HEK293T (cell line): ENCODE measurements around the gene SEMA4F.

Experiments
- CTCF ChIA-PET: fragments of 350-600 bp; formaldehyde crosslinking; extraction: SDS; loops from one replicate; lab custom pipeline; 2021; ENCODE audit warnings: antibody characterized with exemption, inconsistent platforms; lab: Yijun Ruan, JAX
- POLR2A ChIA-PET: fragments of 350-600 bp; formaldehyde crosslinking; extraction: SDS; loops from one replicate; lab custom pipeline; 2020; ENCODE audit warnings: antibody characterized with exemption, inconsistent platforms; lab: Yijun Ruan, JAX
- DNase-seq: peaks from one replicate; pipeline ENCODE4 v3.0.0; 2012; ENCODE audit warnings: mixed read lengths; ENCODE audit errors: extremely low spot score
- ARNT ChIP-seq: fragments of 450-650 bp; IDR thresholded peaks from 2 replicates; pipeline ENCODE4 v1.6.1; 2017; ENCODE audit warnings: mild to moderate bottlenecking
- BHLHE40 ChIP-seq: fragments of 450-650 bp; IDR thresholded peaks from 2 replicates; pipeline ENCODE4 v1.6.1; 2016; ENCODE audit warnings: mild to moderate bottlenecking, moderate library complexity, borderline replicate concordance
- CTBP1 ChIP-seq: fragments of 450-650 bp; IDR thresholded peaks from 2 replicates; pipeline ENCODE4 v1.6.1; 2016; ENCODE audit warnings: borderline replicate concordance
- ELF4 ChIP-seq: fragments of 450-650 bp; IDR thresholded peaks from 2 replicates; pipeline ENCODE4 v1.6.1; 2017; ENCODE audit warnings: antibody characterized with exemption
- FOXA1 ChIP-seq: fragments of 450-650 bp; IDR thresholded peaks from 2 replicates; pipeline ENCODE4 v1.6.1; 2016; ENCODE audit warnings: mild to moderate bottlenecking
- FOXK2 ChIP-seq: fragments of 450-650 bp; IDR thresholded peaks from 2 replicates; pipeline ENCODE4 v1.6.1; 2016; ENCODE audit warnings: mild to moderate bottlenecking
- FOXM1 ChIP-seq: fragments of 450-650 bp; IDR thresholded peaks from 2 replicates; pipeline ENCODE4 v1.6.1; 2017; ENCODE audit warnings: mild to moderate bottlenecking, borderline replicate concordance
- HDGF ChIP-seq: fragments of 450-650 bp; IDR thresholded peaks from 2 replicates; pipeline ENCODE4 v1.6.1; 2017; ENCODE audit warnings: antibody characterized with exemption, borderline replicate concordance
- L3MBTL2 ChIP-seq: fragments of 450-650 bp; conservative IDR thresholded peaks from 2 replicates; pipeline ENCODE4 v1.6.1; 2016; ENCODE audit warnings: mild to moderate bottlenecking
- LEF1 ChIP-seq: fragments of 450-650 bp; IDR thresholded peaks from 2 replicates; pipeline ENCODE4 v1.6.1; 2017; ENCODE audit warnings: mild to moderate bottlenecking, borderline replicate concordance
- NFRKB ChIP-seq: fragments of 450-650 bp; IDR thresholded peaks from 2 replicates; pipeline ENCODE4 v1.6.1; 2016; ENCODE audit warnings: mild to moderate bottlenecking, moderate library complexity
- SP1 ChIP-seq: fragments of 450-650 bp; IDR thresholded peaks from 2 replicates; pipeline ENCODE4 v1.6.1; 2017
- SUZ12 ChIP-seq: fragments of 450-650 bp; IDR thresholded peaks from 2 replicates; pipeline ENCODE4 v1.6.1; 2016; ENCODE audit warnings: mild to moderate bottlenecking
- TARDBP ChIP-seq: fragments of 450-650 bp; IDR thresholded peaks from 2 replicates; pipeline ENCODE4 v1.6.1; 2016
- ZNF384 ChIP-seq: fragments of 450-650 bp; IDR thresholded peaks from 2 replicates; pipeline ENCODE4 v1.6.1; 2016
- TF ChIP-seq, protein P1 (sequence below): fragments of 450-650 bp; IDR thresholded peaks from 2 replicates; pipeline ENCODE4 v1.6.1; 2016

Gene SEMA4F

DNA sequence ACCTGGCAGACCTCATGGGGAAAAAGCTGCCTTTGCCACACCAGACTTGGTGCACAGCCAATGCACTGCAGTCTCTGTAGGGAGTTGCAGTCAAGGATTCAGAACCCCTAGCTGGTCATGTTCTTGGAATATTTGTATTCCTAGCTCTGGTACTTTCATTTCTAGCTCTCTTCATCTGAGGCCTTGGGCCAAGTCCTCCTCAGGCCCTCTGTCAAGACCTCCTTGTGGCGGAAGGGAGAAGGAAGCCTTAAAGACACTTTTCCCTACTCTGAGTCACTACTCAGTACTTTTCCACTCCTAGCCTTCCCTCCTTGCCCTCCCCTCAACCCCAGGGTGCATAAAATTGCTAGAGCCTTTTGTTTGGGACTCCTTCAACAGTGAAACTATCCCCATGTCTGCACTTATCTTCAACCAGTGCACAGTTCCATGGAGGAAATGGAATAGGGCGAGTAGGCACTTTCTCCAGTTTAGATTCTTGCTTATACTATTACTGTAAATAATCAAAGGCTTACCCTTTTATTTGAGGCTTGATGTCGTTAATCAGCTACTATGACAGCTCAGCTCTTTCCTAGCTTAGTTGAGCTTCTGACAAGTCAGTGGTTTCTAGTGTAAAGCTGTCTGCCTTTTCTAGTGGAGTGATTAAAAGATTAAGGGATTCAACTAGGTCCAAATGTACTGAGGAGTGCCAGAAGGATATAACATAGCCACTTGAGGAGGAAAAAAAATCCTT is 21.7 kb upstream of the SEMA4F start:
- ChIA-PET CTCF (interaction anchor here (0.6 kb wide), 1 partner anchor 82 kb away, joined by 3 read pairs; no protein-coding TSS in a partner anchor), POLR2A (no interaction called here)
- no peak for TF ChIP-seq FOXK2
- TF ChIP-seq BHLHE40, result no peak
- TF ChIP-seq, protein P1, sequence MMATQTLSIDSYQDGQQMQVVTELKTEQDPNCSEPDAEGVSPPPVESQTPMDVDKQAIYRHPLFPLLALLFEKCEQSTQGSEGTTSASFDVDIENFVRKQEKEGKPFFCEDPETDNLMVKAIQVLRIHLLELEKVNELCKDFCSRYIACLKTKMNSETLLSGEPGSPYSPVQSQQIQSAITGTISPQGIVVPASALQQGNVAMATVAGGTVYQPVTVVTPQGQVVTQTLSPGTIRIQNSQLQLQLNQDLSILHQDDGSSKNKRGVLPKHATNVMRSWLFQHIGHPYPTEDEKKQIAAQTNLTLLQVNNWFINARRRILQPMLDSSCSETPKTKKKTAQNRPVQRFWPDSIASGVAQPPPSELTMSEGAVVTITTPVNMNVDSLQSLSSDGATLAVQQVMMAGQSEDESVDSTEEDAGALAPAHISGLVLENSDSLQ, result peak; percentile 59
- no peak for TF ChIP-seq SUZ12
- peak; percentile 38 for DNase-seq

DNA sequence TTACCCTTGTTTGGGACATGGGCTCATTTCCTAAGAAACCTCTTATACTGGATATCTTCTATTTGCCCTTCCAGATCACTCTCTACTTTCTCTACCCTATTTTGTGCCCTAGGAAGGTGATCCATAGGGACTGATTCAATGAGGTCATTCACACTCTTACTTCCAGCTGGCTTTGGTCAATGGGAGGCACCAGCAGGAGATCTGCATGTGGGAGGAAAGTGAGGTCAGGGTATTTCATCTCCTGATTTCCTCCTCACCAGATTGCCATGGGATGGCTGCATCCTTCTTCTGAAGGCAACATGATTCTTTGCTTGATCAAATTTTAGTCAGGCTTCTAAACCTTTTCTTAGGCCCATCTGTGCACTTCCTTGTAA is 21.1 kb upstream of the SEMA4F start:
- TF ChIP-seq ELF4, result no peak
- no peak for TF ChIP-seq FOXA1
- TF ChIP-seq FOXM1, result no peak
- TF ChIP-seq ARNT, result no peak
- TF ChIP-seq HDGF, result no peak
- no peak for TF ChIP-seq TARDBP
- TF ChIP-seq SP1, result no peak
- no peak for TF ChIP-seq BHLHE40
- no peak for TF ChIP-seq NFRKB
- ChIA-PET POLR2A (no interaction called here), CTCF (no interaction called here)
- no peak for DNase-seq

DNA sequence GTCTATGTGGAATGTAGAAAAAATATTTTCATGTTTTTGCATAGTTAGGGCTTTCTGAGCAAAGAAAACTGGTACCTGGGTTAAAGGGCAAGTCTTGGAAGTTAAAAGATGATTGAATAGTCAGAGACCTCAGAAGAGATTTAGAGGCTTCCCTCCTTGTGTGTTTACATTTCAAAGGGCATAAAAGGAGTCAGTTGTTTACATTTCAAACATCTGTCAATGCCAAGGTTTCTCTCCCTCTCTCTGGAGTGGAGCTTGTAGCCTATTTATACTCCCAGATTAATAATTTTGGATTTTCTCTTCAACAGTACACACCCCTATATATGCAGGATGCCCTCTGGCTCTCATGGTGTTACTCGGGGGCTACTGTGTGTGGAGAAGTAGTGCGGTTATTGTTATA is 14.5 kb upstream of the SEMA4F start:
- TF ChIP-seq, protein P1, result no peak
- TF ChIP-seq BHLHE40 (no peak), LEF1 (no peak), TARDBP (no peak), FOXM1 (no peak)
- POLR2A ChIA-PET, result no interaction called here
- DNase-seq, result no peak
- CTCF ChIA-PET, result no interaction called here

DNA sequence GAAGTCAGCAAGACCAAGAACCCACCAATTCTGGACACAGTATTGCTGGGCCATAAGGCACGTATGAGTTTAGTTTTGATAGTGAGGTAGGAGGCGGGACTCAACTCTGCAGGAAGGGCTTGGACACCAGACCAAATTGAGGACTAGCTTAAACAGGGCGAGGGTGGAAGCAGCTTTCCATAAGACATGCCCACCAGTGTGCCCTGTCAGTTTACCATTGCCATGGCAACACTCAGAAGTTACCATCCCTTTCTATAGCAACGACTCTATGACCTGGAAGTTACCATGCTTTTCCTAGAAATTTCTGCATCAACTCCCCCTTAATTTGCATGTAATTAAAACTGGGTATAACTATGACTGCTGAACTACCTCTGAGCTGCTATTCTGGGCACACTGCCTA is 8.7 kb upstream of the SEMA4F start:
- no peak for DNase-seq
- ChIA-PET POLR2A (interaction anchor here (1.4 kb wide), 1 partner anchor 9 kb away, joined by 7 read pairs; the partner anchor contains the start of gene SEMA4F), CTCF (no interaction called here)
- TF ChIP-seq SUZ12 (no peak), NFRKB (no peak), CTBP1 (no peak), FOXK2 (no peak), ARNT (no peak), ZNF384 (no peak), HDGF (no peak), BHLHE40 (no peak), L3MBTL2 (no peak), ELF4 (no peak)
- TF ChIP-seq, protein P1, result no peak

DNA sequence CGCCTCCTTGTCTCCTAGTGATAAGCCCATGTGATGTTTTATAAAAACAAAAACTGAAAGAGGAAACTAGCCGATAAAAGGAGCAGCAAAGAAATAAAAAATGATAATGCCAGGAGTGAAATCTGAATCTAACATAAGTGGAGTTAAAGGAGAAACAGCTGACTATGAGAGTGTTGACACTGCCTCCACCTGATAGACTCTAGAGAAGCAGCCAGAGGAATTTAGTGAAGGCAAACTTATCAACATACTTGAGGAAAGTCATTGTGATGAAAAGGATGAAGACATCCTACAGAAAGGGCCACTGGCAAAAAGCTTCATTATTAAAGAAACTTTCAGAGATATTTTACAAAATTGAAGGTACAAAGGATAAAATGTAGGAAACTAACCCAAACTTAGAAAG is 7.8 kb upstream of the SEMA4F start:
- POLR2A ChIA-PET, result interaction anchor here (1.4 kb wide), 1 partner anchor 8 kb away, joined by 7 read pairs; the partner anchor contains the start of gene SEMA4F
- TF ChIP-seq SP1, result no peak
- no peak for TF ChIP-seq FOXM1
- TF ChIP-seq ZNF384, result no peak
- no peak for TF ChIP-seq L3MBTL2
- no peak for TF ChIP-seq HDGF
- no peak for TF ChIP-seq CTBP1
- no peak for TF ChIP-seq BHLHE40
- no peak for TF ChIP-seq NFRKB
- TF ChIP-seq FOXK2, result no peak
- no peak for TF ChIP-seq LEF1
- TF ChIP-seq TARDBP, result no peak
- no peak for TF ChIP-seq ARNT
- no peak for TF ChIP-seq ELF4
- no peak for TF ChIP-seq FOXA1
- TF ChIP-seq, protein P1, result no peak
- TF ChIP-seq SUZ12, result no peak
- no peak for DNase-seq
- CTCF ChIA-PET, result no interaction called here

DNA sequence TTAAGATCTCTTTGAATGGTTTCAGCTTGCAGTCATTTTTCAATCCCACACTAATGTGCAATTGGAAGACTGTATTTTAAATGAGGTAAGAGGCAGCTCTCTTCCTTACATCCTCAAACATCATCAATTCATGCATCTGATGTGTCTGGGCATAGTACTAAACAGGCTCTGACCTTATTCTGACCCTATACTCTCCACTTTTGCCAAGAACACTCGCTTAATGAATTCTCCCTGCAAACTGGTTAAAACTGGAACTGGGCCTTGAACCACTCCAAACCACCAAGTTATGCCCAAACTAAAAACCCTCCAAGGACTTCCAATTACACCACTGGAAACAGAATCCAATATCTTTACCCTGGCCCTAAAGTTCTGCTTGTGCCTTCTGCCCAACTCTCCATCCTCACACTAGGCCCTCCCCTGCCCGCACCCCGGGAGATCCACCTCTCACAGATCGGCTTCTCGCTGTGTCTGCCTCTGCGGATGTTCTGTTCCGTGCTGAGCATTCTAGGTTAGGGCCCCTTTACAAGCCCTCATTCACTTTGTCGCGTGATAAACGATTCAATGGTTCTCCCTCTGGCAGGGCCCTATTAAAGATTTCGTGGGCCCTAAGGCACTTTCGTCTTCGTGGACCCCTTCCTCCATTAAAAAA is 7.1 kb upstream of the SEMA4F start:
- no peak for DNase-seq
- no peak for TF ChIP-seq TARDBP
- TF ChIP-seq BHLHE40, result no peak
- TF ChIP-seq SUZ12, result no peak
- no peak for TF ChIP-seq ZNF384
- TF ChIP-seq LEF1, result no peak
- TF ChIP-seq ELF4, result no peak
- no peak for TF ChIP-seq SP1
- ChIA-PET CTCF (no interaction called here), POLR2A (no interaction called here)
